Activated CD4-positive, alpha-beta T cell treated with anti-CD3 and anti-CD28 coated beads, Interleukin-2, amount 50 U/mL, for 48 hours (primary cell): ENCODE results near the gene RIT2.

Experiments used
- DNase-seq, 2 experiments: peaks; one replicate each; pipeline ENCODE4 v3.0.0-alpha.2; 2020

RIT2 gene

GRCh38 chr18:43079422-43079821, 36.1 kb downstream of the RIT2 start:
- no peak for DNase-seq

GRCh38 chr18:43078478-43079092, 36.9 kb downstream of the RIT2 start:
- DNase-seq = no peak

GRCh38 chr18:43077510-43078308, 37.8 kb downstream of the RIT2 start:
- DNase-seq = no peak

GRCh38 chr18:43073771-43074170, 41.7 kb downstream of the RIT2 start:
- DNase-seq = no peak

GRCh38 chr18:43068781-43069180, 46.7 kb downstream of the RIT2 start:
- DNase-seq = no peak

- no peak for DNase-seq
These were observed 47.9 kb downstream of the RIT2 start for GRCh38 chr18:43067570-43067969.

GRCh38 chr18:43061816-43062215, 53.7 kb downstream of the RIT2 start:
- DNase-seq = no peak

- no peak for DNase-seq
These were observed 54.2 kb downstream of the RIT2 start for GRCh38 chr18:43061318-43061717.

- no peak for DNase-seq
These were observed 55.5 kb downstream of the RIT2 start for GRCh38 chr18:43060020-43060419.

GRCh38 chr18:43054815-43055519, 60.5 kb downstream of the RIT2 start:
- DNase-seq = no peak

- DNase-seq = no peak
These were observed 66.5 kb downstream of the RIT2 start for GRCh38 chr18:43049021-43049420.

GRCh38 chr18:43046322-43046721, 69.2 kb downstream of the RIT2 start:
- no peak for DNase-seq

- DNase-seq = no peak
These were observed 71.9 kb downstream of the RIT2 start for GRCh38 chr18:43043626-43044025.

GRCh38 chr18:43040281-43040680, 75.2 kb downstream of the RIT2 start:
- DNase-seq = no peak

- DNase-seq = no peak
These were observed 80.6 kb downstream of the RIT2 start for GRCh38 chr18:43034683-43035500.

GRCh38 chr18:43031169-43031568, 84.3 kb downstream of the RIT2 start:
- DNase-seq = no peak

- no peak for DNase-seq
These were observed 86.1 kb downstream of the RIT2 start for GRCh38 chr18:43029414-43029813.

GRCh38 chr18:43022874-43023273, 92.6 kb downstream of the RIT2 start:
- no peak for DNase-seq

GRCh38 chr18:43017622-43018021, 97.9 kb downstream of the RIT2 start:
- no peak for DNase-seq

GRCh38 chr18:43013486-43013885, 102.0 kb downstream of the RIT2 start:
- no peak for DNase-seq

GRCh38 chr18:43012951-43013350, 102.5 kb downstream of the RIT2 start:
- DNase-seq = no peak

- no peak for DNase-seq
These were observed 104.9 kb downstream of the RIT2 start for GRCh38 chr18:43010611-43011010.

- DNase-seq = no peak
These were observed 105.8 kb downstream of the RIT2 start for GRCh38 chr18:43009674-43010073.
